HG03025 (cell line): ENCODE results near the gene ZFYVE28.

ENCODE experiments used
- ATAC-seq: cut with Tn5 transposase; IDR thresholded peaks from one replicate; pipeline ENCODE4 v1.9.1; 2021; ENCODE audit warnings: mild to moderate bottlenecking, moderate library complexity; ENCODE audit not compliant: unreplicated experiment, low FRiP score

ZFYVE28 gene

GRCh38 chr4:2295500-2295899 is 122.9 kb downstream of the ZFYVE28 start:
- no peak for ATAC-seq

- ATAC-seq, result no peak
Observed at GRCh38 chr4:2292646-2293108, 125.8 kb downstream of the ZFYVE28 start.

- no peak for ATAC-seq
Observed at GRCh38 chr4:2291705-2292645, 126.5 kb downstream of the ZFYVE28 start.

GRCh38 chr4:2290974-2291704 is 127.3 kb downstream of the ZFYVE28 start:
- no peak for ATAC-seq

GRCh38 chr4:2290488-2290887 is 128.0 kb downstream of the ZFYVE28 start:
- no peak for ATAC-seq

- no peak for ATAC-seq
Observed at GRCh38 chr4:2289955-2290333, 128.5 kb downstream of the ZFYVE28 start.

GRCh38 chr4:2289311-2289954 is 129.0 kb downstream of the ZFYVE28 start:
- ATAC-seq, result no peak

GRCh38 chr4:2288051-2288541 is 130.3 kb downstream of the ZFYVE28 start:
- no peak for ATAC-seq

GRCh38 chr4:2287594-2287915 is 130.9 kb downstream of the ZFYVE28 start:
- ATAC-seq, result no peak

GRCh38 chr4:2286904-2287593 is 131.4 kb downstream of the ZFYVE28 start:
- no peak for ATAC-seq

- ATAC-seq, result no peak
Observed at GRCh38 chr4:2285613-2286381, 132.6 kb downstream of the ZFYVE28 start.

GRCh38 chr4:2284934-2285612 is 133.4 kb downstream of the ZFYVE28 start:
- no peak for ATAC-seq

GRCh38 chr4:2284161-2284933 is 134.1 kb downstream of the ZFYVE28 start:
- no peak for ATAC-seq

GRCh38 chr4:2283199-2283711 is 135.2 kb downstream of the ZFYVE28 start:
- ATAC-seq, result no peak

- ATAC-seq, result peak; percentile 55
Observed at GRCh38 chr4:2281575-2282343, 136.7 kb downstream of the ZFYVE28 start.

GRCh38 chr4:2280531-2281300 is 137.7 kb downstream of the ZFYVE28 start:
- ATAC-seq, result no peak

- ATAC-seq, result no peak
Observed at GRCh38 chr4:2277956-2278355, 140.5 kb downstream of the ZFYVE28 start.
